K562 (cell line): ENCODE results near the gene SLK. TPM values are rescaled to one million over a fixed set of nuclear protein-coding genes. Genes with fewer than 3 reads are reported as not detected.

Experiments
- ASH1L ChIP-seq: fragments of 450-650 bp; IDR thresholded peaks from 2 replicates; pipeline ENCODE4 v1.6.1; 2018; ENCODE audit warnings: borderline replicate concordance, mild to moderate bottlenecking, low read depth; ENCODE audit not compliant: partially characterized antibody
- CBFB ChIP-seq: sonication (generic); formaldehyde crosslinking; IDR thresholded peaks from 2 replicates; pipeline ENCODE4 v1.4.0; 2020; ENCODE audit warnings: mild to moderate bottlenecking, missing genetic modification reagents
- E2F6 ChIP-seq, 2 experiments: IDR thresholded peaks; 2 replicates each; pipeline ENCODE4 v1.6.1; 2011; ENCODE audit warnings: borderline replicate concordance in 1 of 2, control low read depth in 1 of 2, low read depth in 1 of 2, low read length in 1 of 2, mild to moderate bottlenecking in 1 of 2, mixed read lengths in 1 of 2, moderate library complexity in 1 of 2; ENCODE audit not compliant: insufficient read depth in 1 of 2, insufficient read length in 1 of 2, poor library complexity in 1 of 2, severe bottlenecking in 1 of 2; ENCODE audit errors: extremely low read depth in 1 of 2
- EGR1 ChIP-seq: fragments of 450-650 bp; conservative IDR thresholded peaks from 2 replicates; pipeline ENCODE4 v1.6.1; 2017; ENCODE audit warnings: mild to moderate bottlenecking
- FOXO4 ChIP-seq: fragments of 450-650 bp; formaldehyde crosslinking; IDR thresholded peaks from 2 replicates; pipeline ENCODE4 v1.4.0; 2020; ENCODE audit warnings: mild to moderate bottlenecking, moderate library complexity
- HINFP ChIP-seq: fragments of 450-650 bp; conservative IDR thresholded peaks from 2 replicates; pipeline ENCODE4 v1.6.1; 2016; ENCODE audit warnings: missing genetic modification characterization, low read depth, mild to moderate bottlenecking, control low read depth, missing compliant biosample characterization
- HMGN3 ChIP-seq: IDR thresholded peaks from 2 replicates; pipeline ENCODE4 v1.6.1; 2011; ENCODE audit warnings: borderline replicate concordance, low read depth, mild to moderate bottlenecking, mixed read lengths, low read length; ENCODE audit not compliant: insufficient read length; ENCODE audit errors: extremely low read depth
- HNRNPL ChIP-seq: fragments of 200-400 bp; formaldehyde crosslinking; IDR thresholded peaks from 2 replicates; pipeline ENCODE4 v1.6.1; 2017; ENCODE audit warnings: low read depth, mild to moderate bottlenecking, low read length
- JUN ChIP-seq, 2 experiments: sonication (generic) in 1 of 2; formaldehyde crosslinking in 1 of 2; IDR thresholded peaks; 2 replicates each; pipeline versions ENCODE4 v1.6.1 to v1.8.0; 2012 to 2022; ENCODE audit warnings: borderline replicate concordance in 2 of 2, mild to moderate bottlenecking in 2 of 2, improper control_type of control experiment in 1 of 2, low read depth in 1 of 2, low read length in 1 of 2, missing genetic modification reagents in 1 of 2
- KLF10 ChIP-seq: fragments of 250-450 bp; sonication (Bioruptor Pico); IDR thresholded peaks from 2 replicates; pipeline ENCODE4 v1.6.1; 2021; ENCODE audit warnings: matching md5 sums
- RFX1 ChIP-seq: fragments of 450-650 bp; IDR thresholded peaks from 2 replicates; pipeline ENCODE4 v1.6.1; 2016; ENCODE audit warnings: mild to moderate bottlenecking, moderate library complexity
- RHOXF2B ChIP-seq: fragments of 250-450 bp; sonication (Bioruptor Pico); conservative IDR thresholded peaks from 2 replicates; pipeline ENCODE4 v1.5.1; 2021
- ZNF785 ChIP-seq: fragments of 250-450 bp; sonication (Bioruptor Pico); IDR thresholded peaks from 2 replicates; pipeline ENCODE4 v1.4.0; 2020; ENCODE audit warnings: mild to moderate bottlenecking
- polyA plus RNA-seq, 8 experiments: library from polyadenylated mRNA; depleted of rRNA in 4 of 8; stranded (reverse) in 5 of 8; unstranded in 3 of 8; fragments of >200 nt; fragmentation: Nextera tagmentation in 2 of 8; fragmentation: Illumina TruSeq in 1 of 8; extraction: Ambion mirVana in 2 of 8; extraction: Trizol in 1 of 8; gene quantifications; 2 replicates each; pipeline versions ENCODE4 v1.2.1 to v1.2.3, GENCODE V29; 2011 to 2014; ENCODE audit warnings: inconsistent platforms in 1 of 8, missing spikeins in 1 of 8
- total RNA-seq, 7 experiments: library from RNA; depleted of rRNA in 6 of 7; stranded (reverse); fragments of >200 nt in 6 of 7; fragmentation: Illumina TruSeq in 2 of 7; extraction: Trizol in 2 of 7; gene quantifications; 2 replicates each; pipeline versions ENCODE4 v1.2.1 to v1.2.3, GENCODE V29; 2011 to 2021; ENCODE audit warnings: low replicate concordance in 1 of 7
- TF ChIP-seq, protein P1 (sequence below): sonication (generic); formaldehyde crosslinking; IDR thresholded peaks from 2 replicates; pipeline ENCODE4 v1.8.0; 2022; ENCODE audit warnings: mild to moderate bottlenecking, missing genetic modification reagents
- TF ChIP-seq, protein P2 (sequence below): fragments of 250-450 bp; sonication (Bioruptor Pico); IDR thresholded peaks from 2 replicates; pipeline ENCODE4 v1.8.0; 2021; ENCODE audit warnings: moderate library complexity, mild to moderate bottlenecking, inconsistent platforms

SLK gene
- total and polyA plus RNA-seq, 9 of the 15 experiments (the other 6 are each of a cell fraction or from before 2014, with no cell fraction given): 8.2 to 40.0 (median 23.4) TPM

- TF ChIP-seq, protein P1, sequence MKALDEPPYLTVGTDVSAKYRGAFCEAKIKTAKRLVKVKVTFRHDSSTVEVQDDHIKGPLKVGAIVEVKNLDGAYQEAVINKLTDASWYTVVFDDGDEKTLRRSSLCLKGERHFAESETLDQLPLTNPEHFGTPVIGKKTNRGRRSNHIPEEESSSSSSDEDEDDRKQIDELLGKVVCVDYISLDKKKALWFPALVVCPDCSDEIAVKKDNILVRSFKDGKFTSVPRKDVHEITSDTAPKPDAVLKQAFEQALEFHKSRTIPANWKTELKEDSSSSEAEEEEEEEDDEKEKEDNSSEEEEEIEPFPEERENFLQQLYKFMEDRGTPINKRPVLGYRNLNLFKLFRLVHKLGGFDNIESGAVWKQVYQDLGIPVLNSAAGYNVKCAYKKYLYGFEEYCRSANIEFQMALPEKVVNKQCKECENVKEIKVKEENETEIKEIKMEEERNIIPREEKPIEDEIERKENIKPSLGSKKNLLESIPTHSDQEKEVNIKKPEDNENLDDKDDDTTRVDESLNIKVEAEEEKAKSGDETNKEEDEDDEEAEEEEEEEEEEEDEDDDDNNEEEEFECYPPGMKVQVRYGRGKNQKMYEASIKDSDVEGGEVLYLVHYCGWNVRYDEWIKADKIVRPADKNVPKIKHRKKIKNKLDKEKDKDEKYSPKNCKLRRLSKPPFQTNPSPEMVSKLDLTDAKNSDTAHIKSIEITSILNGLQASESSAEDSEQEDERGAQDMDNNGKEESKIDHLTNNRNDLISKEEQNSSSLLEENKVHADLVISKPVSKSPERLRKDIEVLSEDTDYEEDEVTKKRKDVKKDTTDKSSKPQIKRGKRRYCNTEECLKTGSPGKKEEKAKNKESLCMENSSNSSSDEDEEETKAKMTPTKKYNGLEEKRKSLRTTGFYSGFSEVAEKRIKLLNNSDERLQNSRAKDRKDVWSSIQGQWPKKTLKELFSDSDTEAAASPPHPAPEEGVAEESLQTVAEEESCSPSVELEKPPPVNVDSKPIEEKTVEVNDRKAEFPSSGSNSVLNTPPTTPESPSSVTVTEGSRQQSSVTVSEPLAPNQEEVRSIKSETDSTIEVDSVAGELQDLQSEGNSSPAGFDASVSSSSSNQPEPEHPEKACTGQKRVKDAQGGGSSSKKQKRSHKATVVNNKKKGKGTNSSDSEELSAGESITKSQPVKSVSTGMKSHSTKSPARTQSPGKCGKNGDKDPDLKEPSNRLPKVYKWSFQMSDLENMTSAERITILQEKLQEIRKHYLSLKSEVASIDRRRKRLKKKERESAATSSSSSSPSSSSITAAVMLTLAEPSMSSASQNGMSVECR (CRISPR knock-in tag): peak; percentile 54
- TF ChIP-seq HNRNPL: no peak
- no peak for TF ChIP-seq FOXO4 (CRISPR knock-in tag)
- TF ChIP-seq RFX1: no peak
- TF ChIP-seq RHOXF2B: no peak
- TF ChIP-seq ASH1L: no peak
- TF ChIP-seq HMGN3: no peak
- TF ChIP-seq CBFB (CRISPR knock-in tag): no peak
- peak; percentile 29 for TF ChIP-seq EGR1
- no peak for TF ChIP-seq HINFP (tag)
- TF ChIP-seq ZNF785 (CRISPR knock-in tag): no peak
- peak in 1 of 2 experiments; percentile 55 for TF ChIP-seq E2F6 (IDR thresholded peaks at IDR 0.05; ENCODE audit: borderline replicate concordance in 1 of 2, extremely low read depth in 1 of 2, insufficient read depth in 1 of 2, insufficient read length in 1 of 2, low read depth in 1 of 2, low read length in 1 of 2, poor library complexity in 1 of 2, severe bottlenecking in 1 of 2)
- no peak for TF ChIP-seq JUN (IDR thresholded peaks at IDR 0.05; ENCODE audit: borderline replicate concordance, low read depth, low read length)
- TF ChIP-seq JUN (CRISPR knock-in tag; IDR thresholded peaks at IDR 0.05; ENCODE audit: borderline replicate concordance): no peak
- TF ChIP-seq, protein P2, sequence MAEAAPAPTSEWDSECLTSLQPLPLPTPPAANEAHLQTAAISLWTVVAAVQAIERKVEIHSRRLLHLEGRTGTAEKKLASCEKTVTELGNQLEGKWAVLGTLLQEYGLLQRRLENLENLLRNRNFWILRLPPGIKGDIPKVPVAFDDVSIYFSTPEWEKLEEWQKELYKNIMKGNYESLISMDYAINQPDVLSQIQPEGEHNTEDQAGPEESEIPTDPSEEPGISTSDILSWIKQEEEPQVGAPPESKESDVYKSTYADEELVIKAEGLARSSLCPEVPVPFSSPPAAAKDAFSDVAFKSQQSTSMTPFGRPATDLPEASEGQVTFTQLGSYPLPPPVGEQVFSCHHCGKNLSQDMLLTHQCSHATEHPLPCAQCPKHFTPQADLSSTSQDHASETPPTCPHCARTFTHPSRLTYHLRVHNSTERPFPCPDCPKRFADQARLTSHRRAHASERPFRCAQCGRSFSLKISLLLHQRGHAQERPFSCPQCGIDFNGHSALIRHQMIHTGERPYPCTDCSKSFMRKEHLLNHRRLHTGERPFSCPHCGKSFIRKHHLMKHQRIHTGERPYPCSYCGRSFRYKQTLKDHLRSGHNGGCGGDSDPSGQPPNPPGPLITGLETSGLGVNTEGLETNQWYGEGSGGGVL (CRISPR knock-in tag): no peak
- no peak for TF ChIP-seq KLF10 (CRISPR knock-in tag)
Observed at GRCh38 chr10:103966671-103967447, at the start of gene SLK (continued).
